Colon (tissue), 2 donors: Measurements from ENCODE around the gene TENM4.
"Not testable (repeated sequence)": the region's sequence is repeated elsewhere in the genome, so short reads cannot be mapped to it uniquely, and the experiment has no call there.

Source experiments
- FAIRE-seq: peaks from 2 replicates; lab custom pipeline; 2012; peaks lifted over from hg19 to GRCh38; lab: Jason Lieb, UNC
- donor health status: control.
- donor health status: control.

The TENM4 gene

GRCh38 chr11:78835646-78836045, 605.2 kb downstream of the TENM4 start:
- FAIRE-seq, result no peak

GRCh38 chr11:78834886-78835285, 605.9 kb downstream of the TENM4 start:
- no peak for FAIRE-seq

DNA sequence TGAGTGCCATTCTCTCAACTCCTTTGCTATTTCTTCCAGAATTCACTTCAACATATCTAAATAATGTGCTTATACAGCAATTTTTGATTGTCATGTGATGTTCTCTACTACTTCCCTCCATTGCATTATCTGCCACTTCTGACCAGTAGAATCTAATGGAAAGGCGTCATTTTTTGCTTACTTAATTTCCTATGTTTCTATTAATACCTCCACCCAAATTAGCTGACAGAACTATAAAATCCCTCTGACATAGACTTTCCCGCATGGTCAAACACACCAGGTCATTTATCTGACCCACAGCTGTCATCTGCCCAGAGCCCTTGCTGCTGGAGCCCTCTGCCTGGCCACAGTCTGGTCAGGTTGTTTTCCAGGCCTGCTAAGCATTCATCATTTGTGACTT, 607.6 kb downstream of the TENM4 start:
- no peak for FAIRE-seq

- no peak for FAIRE-seq
These were observed 608.4 kb downstream of the TENM4 start for GRCh38 chr11:78832226-78832947.

- FAIRE-seq, result no peak
These were observed 609.3 kb downstream of the TENM4 start for GRCh38 chr11:78831571-78831970.

DNA sequence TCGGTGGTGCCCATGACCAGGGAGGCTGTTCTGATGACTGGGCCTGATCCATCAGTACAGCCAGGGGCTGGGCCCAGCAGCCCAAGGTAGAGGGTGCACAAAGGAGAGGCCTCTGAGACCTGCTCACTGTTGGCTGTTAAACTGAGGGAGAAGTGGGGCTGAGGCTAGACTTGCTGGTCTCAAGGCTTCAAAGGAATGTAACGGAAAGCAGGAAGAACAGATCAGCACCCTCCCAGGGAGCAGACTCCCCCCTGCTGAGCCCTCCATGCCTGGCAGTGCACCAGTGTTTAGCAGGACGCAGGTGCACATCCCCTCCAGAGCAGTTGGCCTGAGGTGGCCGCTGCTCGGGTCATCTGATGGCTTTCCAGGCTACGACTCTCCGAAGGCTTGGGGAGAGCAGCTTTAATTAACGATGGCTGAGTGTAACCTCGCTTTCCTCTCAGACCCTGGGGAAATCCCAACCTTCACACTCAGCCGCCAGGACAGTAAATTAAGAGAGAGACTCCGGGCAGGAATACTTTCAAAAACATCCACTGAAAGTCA, 610.5 kb downstream of the TENM4 start:
- FAIRE-seq, result no peak

DNA sequence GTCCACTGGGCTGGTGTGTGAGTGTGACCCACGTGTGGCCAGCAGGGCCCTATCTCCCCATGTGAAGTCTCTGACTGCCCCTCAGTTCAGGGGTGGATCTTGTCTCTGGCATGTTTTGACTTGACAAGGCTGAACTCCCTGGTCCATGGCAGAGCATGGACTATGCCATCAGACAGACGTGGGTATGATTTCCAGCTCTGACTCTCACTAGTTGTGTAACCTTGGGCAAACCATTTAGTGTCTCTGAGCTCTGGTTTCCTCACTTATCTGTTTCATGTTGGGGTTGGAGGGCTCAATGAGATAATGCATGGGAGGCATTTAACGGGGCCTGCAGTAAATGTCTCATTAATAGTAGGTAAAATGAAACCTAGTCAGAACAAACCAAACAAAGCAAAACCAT, 611.7 kb downstream of the TENM4 start:
- no peak for FAIRE-seq

DNA sequence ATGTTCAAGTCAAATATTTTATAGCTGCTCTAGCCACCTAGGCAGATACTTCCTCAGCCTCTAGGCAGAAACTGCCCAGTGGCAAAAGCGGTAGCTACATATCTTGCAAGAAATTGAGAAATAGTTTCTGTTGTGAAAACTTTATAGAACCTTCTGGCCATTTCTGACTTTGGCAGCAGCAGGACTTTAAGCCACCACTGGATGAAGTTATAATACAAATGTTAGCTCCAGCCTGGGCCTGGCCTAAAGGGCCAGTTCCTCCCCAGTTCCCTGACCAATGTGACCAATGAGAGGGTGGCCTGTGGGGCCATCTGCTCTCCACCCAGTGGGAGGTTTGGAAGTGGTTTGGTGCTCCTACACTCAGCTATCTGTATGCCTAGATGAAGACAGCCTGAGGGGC, 612.2 kb downstream of the TENM4 start:
- FAIRE-seq, result no peak

DNA sequence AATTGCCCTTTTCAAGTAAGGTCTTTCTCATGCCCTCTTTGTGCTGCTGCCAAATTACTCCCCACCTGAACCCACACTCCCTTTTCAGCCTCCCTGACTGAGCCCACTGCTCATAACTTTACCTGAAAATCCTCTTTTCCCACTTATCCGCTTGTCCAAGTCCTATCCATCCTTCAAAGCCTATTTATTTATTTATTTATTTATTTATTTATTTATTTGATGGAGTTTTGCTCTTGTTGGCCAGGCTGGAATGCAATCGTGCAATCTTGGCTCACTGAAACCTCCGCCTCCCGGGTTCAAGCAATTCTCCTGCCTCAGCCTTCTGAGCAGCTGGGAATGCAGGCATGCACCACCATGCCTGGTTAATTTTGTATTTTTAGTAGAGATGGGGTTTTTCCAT, 613.5 kb downstream of the TENM4 start:
- FAIRE-seq, result not testable (repeated sequence)

GRCh38 chr11:78825591-78826020, 615.2 kb downstream of the TENM4 start:
- FAIRE-seq, result no peak

GRCh38 chr11:78823588-78823987, 617.2 kb downstream of the TENM4 start:
- FAIRE-seq, result no peak

DNA sequence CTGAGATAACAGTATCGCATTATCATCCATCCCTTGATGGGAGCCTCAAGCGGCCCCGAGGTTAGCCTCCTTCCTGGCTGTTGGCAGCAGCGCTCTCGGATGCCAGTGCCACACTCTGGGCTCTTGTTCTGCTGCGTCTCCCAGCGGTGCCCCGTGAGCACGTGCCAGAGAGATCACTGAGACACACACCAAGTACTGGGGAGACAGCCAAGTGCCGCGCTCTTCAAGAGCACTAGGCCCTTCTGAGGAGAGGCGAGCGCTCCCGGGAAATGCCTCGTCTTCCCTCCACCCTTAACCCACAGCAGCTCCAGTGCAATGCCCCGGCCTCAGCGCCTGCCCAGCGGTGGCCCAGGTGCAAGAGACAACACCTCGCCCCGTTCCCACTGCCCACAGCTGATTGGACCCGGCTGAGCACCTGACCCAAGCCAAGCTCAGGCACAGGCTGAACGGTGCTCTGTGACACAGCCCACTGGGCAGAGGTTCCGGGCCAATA, 617.9 kb downstream of the TENM4 start:
- no peak for FAIRE-seq

- no peak for FAIRE-seq
These were observed 619.2 kb downstream of the TENM4 start for GRCh38 chr11:78821371-78822306.

DNA sequence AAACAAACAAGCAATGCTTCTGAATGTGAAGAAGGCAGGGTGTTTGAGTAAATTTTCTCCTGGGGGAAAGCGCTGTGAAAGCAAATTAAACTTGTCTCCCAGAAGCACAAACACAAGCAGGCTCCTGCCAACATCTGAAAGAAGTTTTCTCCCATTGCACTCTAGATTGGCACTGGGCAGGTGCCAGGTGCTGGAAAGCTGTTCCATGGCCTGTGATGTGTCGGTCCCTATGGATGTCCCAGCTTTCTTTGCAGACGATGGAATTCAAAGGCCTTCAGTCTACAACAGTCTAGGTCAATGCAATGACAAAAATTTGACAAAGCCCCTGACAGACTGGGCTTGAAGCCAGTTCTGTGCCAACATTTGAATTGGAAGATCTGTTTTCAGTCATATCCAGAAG, 620.1 kb downstream of the TENM4 start:
- no peak for FAIRE-seq

DNA sequence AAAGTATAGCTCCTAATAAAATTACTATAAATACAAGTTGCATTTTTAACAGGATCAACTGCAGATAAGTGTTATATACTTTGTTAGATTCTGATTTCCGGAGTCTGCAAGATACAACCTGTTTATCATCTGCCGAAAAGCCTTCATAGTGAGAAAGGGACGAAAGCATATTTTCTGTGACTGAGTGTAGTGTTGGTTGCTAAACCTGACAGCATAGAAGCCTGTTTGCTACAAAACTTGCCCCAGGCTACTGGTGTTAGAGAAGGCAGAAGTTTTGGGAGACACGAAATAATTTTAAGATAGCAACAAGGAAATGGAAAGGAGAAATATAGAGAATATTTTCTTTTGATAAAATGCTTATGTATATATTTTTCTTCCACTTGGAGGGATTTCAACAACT, 622.6 kb downstream of the TENM4 start:
- no peak for FAIRE-seq

DNA sequence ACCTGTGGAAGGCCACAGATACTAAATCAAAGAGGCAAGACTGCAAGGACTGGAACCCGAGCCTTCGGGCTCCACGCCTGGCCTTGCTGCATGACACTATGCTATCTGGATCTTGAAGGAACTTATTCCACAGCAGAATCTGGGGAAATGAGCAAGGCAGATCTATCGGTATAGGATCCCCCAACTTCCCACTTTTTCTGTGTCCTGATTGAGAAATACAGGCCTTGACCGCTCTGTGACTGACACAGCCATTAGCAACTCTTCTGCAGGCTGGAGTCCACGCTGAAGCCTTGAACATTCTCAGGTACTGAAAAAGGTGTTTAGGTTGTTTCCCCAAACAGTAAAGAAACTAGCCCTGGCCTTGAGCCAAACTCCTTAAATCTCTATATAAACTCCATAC, 625.0 kb downstream of the TENM4 start:
- FAIRE-seq, result no peak

- no peak for FAIRE-seq
These were observed 628.1 kb downstream of the TENM4 start for GRCh38 chr11:78812513-78813293.

- FAIRE-seq, result no peak
These were observed 630.2 kb downstream of the TENM4 start for GRCh38 chr11:78810559-78811009.

GRCh38 chr11:78809931-78810541, 630.8 kb downstream of the TENM4 start:
- FAIRE-seq, result no peak

DNA sequence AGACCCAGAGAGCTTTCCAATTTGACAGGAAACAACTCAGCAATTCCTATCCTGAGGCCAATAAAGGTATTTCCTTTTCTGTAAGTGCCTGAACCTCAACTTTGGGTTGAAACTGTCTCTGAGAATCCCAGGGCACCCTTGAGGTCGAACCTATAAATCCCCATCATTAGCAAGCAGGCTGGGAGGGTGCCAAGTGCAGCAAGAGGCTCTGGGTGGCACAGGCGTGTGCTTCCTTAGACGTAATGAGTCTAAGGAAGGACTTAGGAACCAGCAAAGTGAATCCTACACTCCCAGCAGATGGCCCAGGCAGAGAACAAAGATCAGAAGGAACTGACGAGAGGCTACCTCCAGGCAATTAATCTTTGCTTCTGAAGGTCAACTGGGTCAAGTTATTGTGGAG, 631.9 kb downstream of the TENM4 start:
- no peak for FAIRE-seq

GRCh38 chr11:78807351-78807750, 633.5 kb downstream of the TENM4 start:
- FAIRE-seq, result no peak
